HG02970 (cell line): ENCODE data around the gene FUS.

Experiments
- ATAC-seq: cut with Tn5 transposase; IDR thresholded peaks from one replicate; pipeline ENCODE4 v1.9.1; 2021; ENCODE audit warnings: mild to moderate bottlenecking, moderate library complexity, moderate number of reproducible peaks; ENCODE audit not compliant: unreplicated experiment, low FRiP score

FUS gene

GRCh38 chr16:31200821-31201568 is 21.1 kb downstream of the FUS start:
- ATAC-seq = no peak

DNA sequence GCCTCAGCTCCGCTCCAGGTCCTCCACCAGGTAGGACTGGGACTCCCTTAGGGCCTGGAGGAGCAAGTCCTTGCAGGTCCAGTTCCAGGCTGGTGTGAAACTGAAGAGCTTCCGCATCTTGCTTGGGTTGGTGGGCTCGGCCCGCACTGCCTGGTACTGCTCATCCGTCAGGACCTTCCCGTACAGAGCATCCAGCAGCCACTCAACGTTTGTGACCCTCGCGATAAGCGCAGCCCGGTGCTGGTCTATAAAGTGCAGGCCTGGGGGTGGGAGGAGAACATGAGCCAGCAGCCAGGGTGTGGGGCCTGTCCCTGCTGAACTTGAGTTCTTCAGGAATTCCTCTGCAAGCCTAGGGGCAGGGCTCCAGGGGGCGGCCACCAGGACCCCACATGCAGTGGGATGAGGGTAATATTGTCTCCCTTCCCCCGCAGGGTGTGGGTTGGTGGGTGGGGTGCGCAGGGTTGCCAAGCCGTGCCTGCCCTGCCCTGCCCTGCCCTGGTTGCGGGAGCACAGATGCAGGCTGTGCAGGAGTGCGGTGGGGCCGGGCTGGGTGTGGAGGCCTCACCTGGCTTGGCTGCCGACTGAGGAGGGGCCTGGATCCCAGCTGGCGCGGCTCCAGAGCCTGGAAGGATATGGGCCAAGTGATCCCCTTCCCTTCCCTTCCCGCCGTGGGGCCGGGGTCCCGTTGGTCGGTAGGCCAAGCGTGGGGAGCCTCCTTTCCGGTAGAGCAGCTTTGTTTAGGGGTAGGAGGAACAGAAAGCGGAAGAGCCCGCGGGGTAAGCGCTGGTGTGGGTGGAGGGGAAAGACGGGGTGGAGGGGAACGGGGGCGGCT is 21.9 kb downstream of the FUS start:
- no peak for ATAC-seq

GRCh38 chr16:31202414-31203375 is 22.8 kb downstream of the FUS start, which contains the start of gene PYCARD:
PYCARD (minus strand) TSS chr16:31202760; CDS start chr16:31202690, 70 bp downstream.
- no peak for ATAC-seq

- no peak for ATAC-seq
Measured at GRCh38 chr16:31204871-31205666, 25.1 kb downstream of the FUS start.

DNA sequence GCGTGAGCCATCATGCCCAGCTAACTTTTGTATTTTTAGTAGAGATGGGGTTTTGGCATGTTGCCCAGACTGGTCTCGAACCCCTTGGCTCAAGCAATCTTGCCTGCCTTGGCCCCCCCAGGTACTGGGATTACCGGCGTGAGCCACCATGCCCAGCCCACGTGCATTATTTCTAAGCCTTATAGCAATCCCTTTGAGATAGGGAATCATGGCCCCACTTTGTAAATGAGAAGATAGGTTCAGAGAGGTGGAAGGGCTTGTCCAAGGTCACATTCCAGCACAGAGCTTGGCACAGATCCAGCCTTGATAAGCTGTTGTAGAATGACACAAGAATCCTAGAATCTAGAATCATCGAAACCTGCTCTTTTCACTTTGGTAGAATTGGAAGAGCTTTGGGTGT is 26.8 kb downstream of the FUS start:
- no peak for ATAC-seq

- ATAC-seq = no peak
Measured at GRCh38 chr16:31213342-31213741, 33.4 kb downstream of the FUS start.

- ATAC-seq = no peak
Measured at GRCh38 chr16:31213877-31214707, 34.2 kb downstream of the FUS start, which contains the start of gene TRIM72. TRIM72 (plus strand) TSS chr16:31214119; CDS start chr16:31214739, 620 bp downstream.

- no peak for ATAC-seq
Measured at GRCh38 chr16:31214708-31215286, 34.9 kb downstream of the FUS start.

GRCh38 chr16:31215287-31216162 is 35.6 kb downstream of the FUS start:
- ATAC-seq = no peak

GRCh38 chr16:31216422-31217135 is 36.6 kb downstream of the FUS start, which contains the start of gene PYDC1:
PYDC1 (minus strand) TSS chr16:31217135; CDS start chr16:31217028, 107 bp downstream.
- ATAC-seq = no peak

DNA sequence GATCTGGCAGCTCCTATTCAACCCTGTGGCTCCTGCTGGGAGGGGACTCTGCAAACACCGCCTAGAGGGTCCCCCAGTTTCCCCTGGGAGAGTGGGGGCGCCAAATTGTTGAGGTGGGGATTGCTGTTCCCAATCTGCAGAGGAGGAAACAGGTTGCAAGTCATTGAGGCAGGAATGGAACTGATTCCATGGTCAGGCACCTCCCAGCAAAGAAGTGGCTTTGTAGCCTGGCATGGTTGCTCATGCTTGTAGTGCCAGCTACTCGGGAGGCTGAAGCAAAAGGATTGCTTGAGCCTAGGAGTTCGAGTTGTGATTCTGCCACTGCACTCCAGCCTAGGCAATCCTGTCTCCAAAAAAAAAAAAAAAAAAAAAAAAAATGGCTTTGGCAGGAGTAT is 37.2 kb downstream of the FUS start:
- ATAC-seq = no peak

GRCh38 chr16:31219154-31219741 is 39.3 kb downstream of the FUS start:
- no peak for ATAC-seq

- no peak for ATAC-seq
Measured at GRCh38 chr16:31221357-31222160, 41.6 kb downstream of the FUS start.

GRCh38 chr16:31223044-31223443 is 43.1 kb downstream of the FUS start:
- no peak for ATAC-seq

GRCh38 chr16:31224092-31224955 is 44.4 kb downstream of the FUS start:
- no peak for ATAC-seq
